GM12878 (cell line): Measurements from ENCODE around the gene KCNC1. TPM values are rescaled to one million over a fixed set of nuclear protein-coding genes. Genes with fewer than 3 reads are reported as not detected.

Experiments used
- ATAC-seq: fragments of 200-7000 bp; cut with Tn5 transposase; 3 replicates; pipeline ENCODE4 v1.9.1; 2020; ENCODE audit warnings: mild to moderate bottlenecking, moderate library complexity
- BruUV-seq: library from RNA; stranded (reverse); fragments of 400-500 nt; replicated peaks from 2 replicates; lab custom pipeline; 2021; lab: Mats Ljungman, UMichigan
- CTCF ChIA-PET: fragments of 300-600 bp; sonication (Branson Sonifier 250); formaldehyde crosslinking; extraction: SDS; loops from one replicate; lab custom pipeline; 2021; ENCODE audit warnings: inconsistent platforms; lab: Yijun Ruan, JAX
- POLR2A ChIA-PET: fragments of 350-600 bp; formaldehyde crosslinking; extraction: SDS; loops from one replicate; lab custom pipeline; 2021; ENCODE audit warnings: inconsistent platforms; lab: Charles Lee
- RAD21 ChIA-PET: fragments of 300-600 bp; sonication (Branson Sonifier 250); formaldehyde crosslinking; loops from one replicate; lab custom pipeline; 2023; ENCODE audit warnings: antibody characterized with exemption; ENCODE audit not compliant: unreplicated experiment; lab: Charles Lee
- SMC1A ChIA-PET: fragments of 300-600 bp; sonication (Branson Sonifier 250); formaldehyde crosslinking; loops from one replicate; lab custom pipeline; 2023; ENCODE audit not compliant: unreplicated experiment, uncharacterized antibody; lab: Charles Lee
- DNase-seq: peaks from one replicate; pipeline ENCODE4 v3.0.0-alpha.2; 2011; ENCODE audit warnings: low read depth, low spot score
- FAIRE-seq: peaks from 3 replicates; lab custom pipeline; 2011; peaks lifted over from hg19 to GRCh38; lab: Jason Lieb, UNC
- H2AFZ ChIP-seq: 2 replicates; pipeline ENCODE4 v1.6.0; 2011; ENCODE audit warnings: low read depth, low read length, control low read depth; ENCODE audit not compliant: control insufficient read depth
- H3K27ac ChIP-seq: 2 replicates; pipeline ENCODE4 v1.5.1; 2011; ENCODE audit warnings: control low read depth; ENCODE audit not compliant: control insufficient read depth, insufficient read depth
- H3K27me3 ChIP-seq, 2 experiments: replicated peaks in 1 of 2; 2 replicates each; pipeline versions ENCODE4 v1.6.0 to v1.6.1; 2011; ENCODE audit warnings: low read length in 1 of 2; ENCODE audit not compliant: control insufficient read depth in 2 of 2, insufficient read depth in 2 of 2
- H3K36me3 ChIP-seq, 2 experiments: 2 replicates each; pipeline ENCODE4 v1.5.1; 2011; ENCODE audit warnings: low read length in 1 of 2; ENCODE audit not compliant: control insufficient read depth in 2 of 2, insufficient read depth in 2 of 2
- H3K4me1 ChIP-seq: 2 replicates; pipeline ENCODE4 v1.6.1; 2011; ENCODE audit warnings: mild to moderate bottlenecking, low read length, moderate library complexity, mixed read lengths; ENCODE audit not compliant: control insufficient read depth, insufficient read depth
- H3K4me2 ChIP-seq: 2 replicates; pipeline ENCODE4 v1.6.0; 2011; ENCODE audit warnings: control low read depth; ENCODE audit not compliant: control insufficient read depth, insufficient read depth
- H3K4me3 ChIP-seq: fragments of 200-600 bp; sonication (generic); 2 replicates; pipeline ENCODE4 v1.5.1; 2016
- H3K79me2 ChIP-seq: 2 replicates; pipeline ENCODE4 v1.6.0; 2011; ENCODE audit warnings: low read length; ENCODE audit not compliant: control insufficient read depth, insufficient read depth
- H3K9ac ChIP-seq: 2 replicates; pipeline ENCODE4 v1.8.0; 2011; ENCODE audit warnings: low read length, control low read depth, mixed read lengths; ENCODE audit not compliant: control insufficient read depth, insufficient read depth
- H3K9me3 ChIP-seq: replicated peaks from 3 replicates; pipeline ENCODE4 v1.5.1; 2011; ENCODE audit warnings: mild to moderate bottlenecking, low read length; ENCODE audit not compliant: control insufficient read depth, insufficient read depth
- H4K20me1 ChIP-seq: 2 replicates; pipeline ENCODE4 v1.6.0; 2011; ENCODE audit not compliant: control insufficient read depth, insufficient read depth
- BCLAF1 ChIP-seq: fragments of 450-650 bp; IDR thresholded peaks from 2 replicates; pipeline ENCODE4 v1.6.1; 2017; ENCODE audit warnings: antibody characterized with exemption, mild to moderate bottlenecking, moderate library complexity
- CBX3 ChIP-seq: fragments of 200-600 bp; sonication (generic); IDR thresholded peaks from 2 replicates; pipeline ENCODE4 v1.6.1; 2016; ENCODE audit warnings: low read depth, borderline replicate concordance
- CHD2 ChIP-seq: IDR thresholded peaks from 2 replicates; pipeline ENCODE4 v1.6.1; 2011; ENCODE audit warnings: low read depth, low read length, improper control_type of control experiment, borderline replicate concordance
- CREM ChIP-seq: IDR thresholded peaks from 2 replicates; pipeline ENCODE4 v1.6.1; 2014; ENCODE audit warnings: antibody characterized with exemption, low read depth
- E2F4 ChIP-seq: IDR thresholded peaks from 2 replicates; pipeline ENCODE4 v1.6.1; 2012; ENCODE audit warnings: low read depth, low read length, improper control_type of control experiment
- E2F8 ChIP-seq: fragments of 450-650 bp; IDR thresholded peaks from 2 replicates; pipeline ENCODE4 v1.6.1; 2018; ENCODE audit warnings: mild to moderate bottlenecking, low read depth, moderate library complexity; ENCODE audit not compliant: partially characterized antibody
- EP300 ChIP-seq, 2 experiments: fragments of 150-350 bp in 1 of 2; IDR thresholded peaks; 2 replicates each; pipeline ENCODE4 v1.6.1; 2011 to 2012; ENCODE audit warnings: low read depth in 2 of 2, low read length in 2 of 2, borderline replicate concordance in 1 of 2, improper control_type of control experiment in 1 of 2, inconsistent platforms in 1 of 2; ENCODE audit not compliant: control insufficient read depth in 1 of 2
- HDAC2 ChIP-seq: fragments of 200-600 bp; sonication (generic); IDR thresholded peaks from 2 replicates; pipeline ENCODE4 v1.6.1; 2017
- MTA3 ChIP-seq: IDR thresholded peaks from 2 replicates; pipeline ENCODE4 v1.6.1; 2012; ENCODE audit warnings: low read length, inconsistent platforms, borderline replicate concordance
- PML ChIP-seq: IDR thresholded peaks from 2 replicates; pipeline ENCODE4 v1.6.1; 2012; ENCODE audit warnings: low read length, inconsistent platforms
- RELB ChIP-seq: fragments of 450-650 bp; IDR thresholded peaks from 2 replicates; pipeline ENCODE4 v1.6.1; 2017; ENCODE audit warnings: low read depth, mild to moderate bottlenecking, moderate library complexity
- SIN3A ChIP-seq: IDR thresholded peaks from 2 replicates; pipeline ENCODE4 v1.6.1; 2012; ENCODE audit warnings: low read depth, low read length, improper control_type of control experiment
- SMAD5 ChIP-seq: IDR thresholded peaks from 2 replicates; pipeline ENCODE4 v1.6.1; 2016; ENCODE audit warnings: antibody characterized with exemption, low read depth
- ZSCAN29 ChIP-seq: fragments of 450-650 bp; IDR thresholded peaks from 2 replicates; pipeline ENCODE4 v1.6.1; 2017; ENCODE audit warnings: mild to moderate bottlenecking, moderate library complexity
- ZZZ3 ChIP-seq: IDR thresholded peaks from 2 replicates; pipeline ENCODE4 v1.6.1; 2011; ENCODE audit warnings: low read depth; ENCODE audit not compliant: control insufficient read depth, insufficient read length
- WGBS: methylation state at CpG from one replicate; pipeline ENCODE4 v1.1.6; 2016; ENCODE audit warnings: low lambda C conversion rate; ENCODE audit not compliant: insufficient replicate concordance, insufficient coverage; ENCODE audit errors: missing lambda C conversion rate; 5-methylcytosine and 5-hydroxymethylcytosine counted together
- in situ Hi-C: fragments of 300-500 bp; cut with MboI; formaldehyde crosslinking; loops from 9 replicates; pipeline ENCODE4 v1.14.3; 2018; ENCODE audit warnings: mixed read lengths
- intact Hi-C: fragments of 100-400 bp; cut with micrococcal nuclease; formaldehyde crosslinking; loops from one replicate; pipeline ENCODE4 v1.14.2; 2022; ENCODE audit not compliant: unreplicated experiment
- polyA plus RNA-seq, 11 experiments: library from polyadenylated mRNA; depleted of rRNA in 4 of 11; unstranded in 6 of 11; stranded (reverse) in 5 of 11; fragments of >200 nt; fragmentation: Nextera tagmentation in 4 of 11; fragmentation: Illumina TruSeq in 1 of 11; extraction: Ambion mirVana in 4 of 11; extraction: Trizol in 1 of 11; gene quantifications; 1 replicate in 1 of 11; 2 replicates in 10 of 11; pipeline versions ENCODE4 v1.2.1 to v1.2.3, GENCODE V29; 2011 to 2016; ENCODE audit warnings: inconsistent platforms in 2 of 11, missing spikeins in 2 of 11, low read depth in 1 of 11
- total RNA-seq, 4 experiments: library from RNA; depleted of rRNA in 3 of 4; stranded (reverse); fragments of >200 nt in 3 of 4; fragmentation: Illumina TruSeq in 1 of 4; extraction: Trizol in 1 of 4; gene quantifications; 2 replicates each; pipeline versions ENCODE4 v1.2.1 to v1.2.3, GENCODE V29; 2013 to 2021

KCNC1 gene
- total and polyA plus RNA-seq, 10 of the 15 experiments (the other 5 are each of a cell fraction or from before 2014, with no cell fraction given): 0.27 to 0.34 TPM; not detected in 8

- RAD21 ChIA-PET: no interaction called here
- TF ChIP-seq SMAD5 (no peak), E2F4 (no peak), BCLAF1 (no peak), MTA3 (no peak), ZZZ3 (no peak), ZSCAN29 (no peak), CHD2 (no peak), SIN3A (no peak), RELB (no peak), CREM (no peak), CBX3 (no peak), E2F8 (no peak), HDAC2 (no peak), PML (no peak), EP300 (IDR thresholded peaks at IDR 0.05; ENCODE audit: borderline replicate concordance in 1 of 2, control insufficient read depth in 1 of 2, low read depth in 2 of 2, low read length in 2 of 2) (no peak)
- no peaks in the 10 kb centered on the region for H3K79me2 ChIP-seq
- BruUV-seq: no TSS peak
- H2AFZ ChIP-seq: no peak overlapping the region
- POLR2A ChIA-PET: no interaction called here
- in situ Hi-C loops: no loop called here
- intact Hi-C loops: no loop called here
- ATAC-seq (no peak), FAIRE-seq (no peak), DNase-seq (no peak)
- no peak overlapping the region for H3K4me3 ChIP-seq
- H3K4me2 ChIP-seq: no peak overlapping the region
- CTCF ChIA-PET: no interaction called here
- no peaks in the 10 kb centered on the region; a peak in 1 of 4 replicates for H3K36me3 ChIP-seq
- no peak overlapping the region for H3K9ac ChIP-seq
- H3K27ac ChIP-seq: no peak overlapping the region
- no peaks in the 10 kb centered on the region; the same call in 1 of the 2 replicates for H4K20me1 ChIP-seq
- no peaks in the 10 kb centered on the region for H3K27me3 ChIP-seq
- H3K4me1 ChIP-seq: no peaks in the 10 kb centered on the region
- SMC1A ChIA-PET: interaction anchor here (1.2 kb wide), 1 partner anchor 57 kb away, joined by 3 read pairs; no protein-coding TSS in a partner anchor
- 76% methylated on average over 5 of the region's 5 CpGs for WGBS
- H3K9me3 ChIP-seq: no peaks in the 10 kb centered on the region
These were observed 53.5 kb downstream of the KCNC1 start for GRCh38 chr11:17788084-17788483.
